GM18517 (cell line): ENCODE results near the gene SFTPB.
"Not testable (repeated sequence)": the region's sequence is repeated elsewhere in the genome, so short reads cannot be mapped to it uniquely, and the experiment has no call there.

Experiments used
- ATAC-seq: cut with Tn5 transposase; IDR thresholded peaks from one replicate; pipeline ENCODE4 v1.9.1; 2021; ENCODE audit warnings: mild to moderate bottlenecking, moderate library complexity; ENCODE audit not compliant: unreplicated experiment

Gene SFTPB

GRCh38 chr2:85678794-85679672 lies 11.0 kb upstream of the SFTPB start:
- ATAC-seq: no peak

GRCh38 chr2:85678377-85678776 lies 10.4 kb upstream of the SFTPB start:
- ATAC-seq: no peak

GRCh38 chr2:85675866-85676548 lies 8.0 kb upstream of the SFTPB start:
- ATAC-seq: no peak

GRCh38 chr2:85675427-85675826 lies 7.4 kb upstream of the SFTPB start:
- no peak for ATAC-seq

GRCh38 chr2:85674417-85674816 lies 6.4 kb upstream of the SFTPB start:
- ATAC-seq: no peak

- ATAC-seq: no peak
Measured at GRCh38 chr2:85673716-85674375, 5.8 kb upstream of the SFTPB start.

- no peak for ATAC-seq
Measured at GRCh38 chr2:85672456-85672855, 4.5 kb upstream of the SFTPB start.

- ATAC-seq: not testable (repeated sequence)
Measured at GRCh38 chr2:85670416-85670815, 2.4 kb upstream of the SFTPB start.

- peak; percentile 51 for ATAC-seq
Measured at GRCh38 chr2:85669549-85669948, 1.6 kb upstream of the SFTPB start.

GRCh38 chr2:85668857-85669142 lies 801 bp upstream of the SFTPB start:
- ATAC-seq: no peak

GRCh38 chr2:85667561-85668008 lies 414 bp downstream of the SFTPB start:
- no peak for ATAC-seq

GRCh38 chr2:85666435-85667316 lies 1.3 kb downstream of the SFTPB start:
- no peak for ATAC-seq

GRCh38 chr2:85666016-85666415 lies 2.0 kb downstream of the SFTPB start:
- ATAC-seq: no peak

GRCh38 chr2:85665264-85665937 lies 2.6 kb downstream of the SFTPB start:
- no peak for ATAC-seq

GRCh38 chr2:85663594-85664565 lies 4.1 kb downstream of the SFTPB start:
- ATAC-seq: no peak

GRCh38 chr2:85662899-85663593 lies 5.0 kb downstream of the SFTPB start:
- no peak for ATAC-seq

GRCh38 chr2:85661139-85661858 lies 6.7 kb downstream of the SFTPB start:
- ATAC-seq: no peak

- no peak for ATAC-seq
Measured at GRCh38 chr2:85660725-85661124, 7.3 kb downstream of the SFTPB start.
